GM12864 (cell line): ENCODE results near the gene PKDREJ.
"Not testable (repeated sequence)": the region's sequence is repeated elsewhere in the genome, so short reads cannot be mapped to it uniquely, and the experiment has no call there.

ENCODE experiments used
- DNase-seq: peaks from one replicate; pipeline ENCODE4 v3.0.0-alpha.2; 2011; ENCODE audit warnings: low read depth
- H3K4me3 ChIP-seq: 2 replicates; pipeline ENCODE4 v1.5.1; 2011; ENCODE audit warnings: mild to moderate bottlenecking, low read depth, low read length, control low read depth
- TF ChIP-seq, protein P1 (sequence below): IDR thresholded peaks from 2 replicates; pipeline ENCODE4 v1.5.1; 2011; ENCODE audit warnings: low read depth, mild to moderate bottlenecking, moderate library complexity, low read length, control low read depth, inconsistent platforms; ENCODE audit errors: missing control alignments

PKDREJ gene

DNA sequence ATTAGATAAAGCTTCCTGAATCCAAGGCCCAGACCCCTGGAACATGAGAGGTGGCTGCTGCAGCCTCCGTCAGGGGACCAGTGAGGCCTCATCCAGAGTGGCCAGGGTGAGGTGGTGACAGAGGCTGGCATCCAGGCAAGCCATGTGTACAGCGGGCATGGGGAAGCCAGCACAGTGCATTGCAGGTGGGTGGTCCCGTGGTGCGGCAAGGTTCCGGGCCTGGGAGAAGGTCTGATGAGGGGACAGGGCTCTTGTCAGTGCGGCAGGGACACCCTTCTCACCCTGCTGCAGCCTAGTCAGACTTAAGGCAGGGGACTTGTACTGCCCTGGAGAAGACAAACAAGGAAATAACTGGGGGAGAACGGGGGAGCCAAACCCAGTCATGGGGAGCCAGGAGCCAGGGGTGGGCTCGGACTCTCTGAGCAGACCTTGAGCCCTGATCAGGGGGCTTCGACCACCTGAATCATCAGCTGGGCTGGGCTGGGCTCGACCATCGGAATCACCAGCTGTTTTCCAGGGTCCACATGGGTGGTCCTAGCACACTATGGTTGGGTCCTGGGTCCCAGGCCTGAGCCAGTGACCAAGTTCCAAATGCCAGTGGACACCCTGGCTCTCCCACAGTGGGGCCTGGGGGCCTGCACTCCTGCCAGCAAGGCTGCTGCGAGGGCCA, 9.8 kb upstream of the PKDREJ start:
- TF ChIP-seq, protein P1, sequence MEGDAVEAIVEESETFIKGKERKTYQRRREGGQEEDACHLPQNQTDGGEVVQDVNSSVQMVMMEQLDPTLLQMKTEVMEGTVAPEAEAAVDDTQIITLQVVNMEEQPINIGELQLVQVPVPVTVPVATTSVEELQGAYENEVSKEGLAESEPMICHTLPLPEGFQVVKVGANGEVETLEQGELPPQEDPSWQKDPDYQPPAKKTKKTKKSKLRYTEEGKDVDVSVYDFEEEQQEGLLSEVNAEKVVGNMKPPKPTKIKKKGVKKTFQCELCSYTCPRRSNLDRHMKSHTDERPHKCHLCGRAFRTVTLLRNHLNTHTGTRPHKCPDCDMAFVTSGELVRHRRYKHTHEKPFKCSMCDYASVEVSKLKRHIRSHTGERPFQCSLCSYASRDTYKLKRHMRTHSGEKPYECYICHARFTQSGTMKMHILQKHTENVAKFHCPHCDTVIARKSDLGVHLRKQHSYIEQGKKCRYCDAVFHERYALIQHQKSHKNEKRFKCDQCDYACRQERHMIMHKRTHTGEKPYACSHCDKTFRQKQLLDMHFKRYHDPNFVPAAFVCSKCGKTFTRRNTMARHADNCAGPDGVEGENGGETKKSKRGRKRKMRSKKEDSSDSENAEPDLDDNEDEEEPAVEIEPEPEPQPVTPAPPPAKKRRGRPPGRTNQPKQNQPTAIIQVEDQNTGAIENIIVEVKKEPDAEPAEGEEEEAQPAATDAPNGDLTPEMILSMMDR = no peak
- no peak for DNase-seq
- no peak overlapping the region for H3K4me3 ChIP-seq

DNA sequence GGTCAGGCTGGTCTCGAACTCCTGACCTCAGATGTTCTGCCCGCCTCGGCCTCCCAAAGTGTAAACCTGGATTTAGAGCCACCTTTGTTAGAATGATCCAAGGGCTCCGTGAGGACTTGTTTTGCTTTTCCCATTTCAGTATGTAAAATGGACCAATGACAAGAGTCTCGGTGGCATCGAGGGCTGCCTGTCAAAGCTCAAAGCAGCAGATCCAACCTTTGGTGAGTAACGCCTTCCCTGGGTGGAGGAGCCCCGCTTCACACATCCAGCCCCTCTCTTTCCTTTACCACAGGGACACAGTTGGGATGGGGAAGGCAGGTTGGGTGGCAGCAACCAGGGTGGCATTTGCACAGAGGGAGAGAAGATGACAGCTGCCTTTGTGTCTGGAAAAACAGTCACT, 9.1 kb upstream of the PKDREJ start:
- no peak overlapping the region for H3K4me3 ChIP-seq
- DNase-seq = no peak
- TF ChIP-seq, protein P1 = no peak

DNA sequence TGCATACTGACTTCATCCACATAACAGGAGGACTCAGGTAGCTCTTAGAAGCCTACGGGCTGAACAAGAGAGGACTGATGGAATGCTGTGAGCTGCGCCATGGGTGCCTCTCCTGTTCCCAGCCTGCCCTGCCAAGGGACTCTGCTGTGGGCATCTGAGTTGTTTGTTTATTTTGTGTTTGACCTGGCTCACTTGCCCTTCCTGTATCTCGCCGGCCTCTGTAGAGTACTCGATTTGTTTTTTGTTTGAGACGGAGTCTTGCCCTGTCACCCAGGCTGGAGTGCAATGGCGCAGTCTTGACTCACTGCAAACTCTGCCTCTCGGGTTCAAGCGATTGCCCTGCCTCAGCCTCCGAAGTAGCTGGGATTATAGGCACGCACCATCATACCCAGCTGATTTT, 6.4 kb upstream of the PKDREJ start:
- no peak overlapping the region for H3K4me3 ChIP-seq
- no peak for DNase-seq
- TF ChIP-seq, protein P1 = no peak

DNA sequence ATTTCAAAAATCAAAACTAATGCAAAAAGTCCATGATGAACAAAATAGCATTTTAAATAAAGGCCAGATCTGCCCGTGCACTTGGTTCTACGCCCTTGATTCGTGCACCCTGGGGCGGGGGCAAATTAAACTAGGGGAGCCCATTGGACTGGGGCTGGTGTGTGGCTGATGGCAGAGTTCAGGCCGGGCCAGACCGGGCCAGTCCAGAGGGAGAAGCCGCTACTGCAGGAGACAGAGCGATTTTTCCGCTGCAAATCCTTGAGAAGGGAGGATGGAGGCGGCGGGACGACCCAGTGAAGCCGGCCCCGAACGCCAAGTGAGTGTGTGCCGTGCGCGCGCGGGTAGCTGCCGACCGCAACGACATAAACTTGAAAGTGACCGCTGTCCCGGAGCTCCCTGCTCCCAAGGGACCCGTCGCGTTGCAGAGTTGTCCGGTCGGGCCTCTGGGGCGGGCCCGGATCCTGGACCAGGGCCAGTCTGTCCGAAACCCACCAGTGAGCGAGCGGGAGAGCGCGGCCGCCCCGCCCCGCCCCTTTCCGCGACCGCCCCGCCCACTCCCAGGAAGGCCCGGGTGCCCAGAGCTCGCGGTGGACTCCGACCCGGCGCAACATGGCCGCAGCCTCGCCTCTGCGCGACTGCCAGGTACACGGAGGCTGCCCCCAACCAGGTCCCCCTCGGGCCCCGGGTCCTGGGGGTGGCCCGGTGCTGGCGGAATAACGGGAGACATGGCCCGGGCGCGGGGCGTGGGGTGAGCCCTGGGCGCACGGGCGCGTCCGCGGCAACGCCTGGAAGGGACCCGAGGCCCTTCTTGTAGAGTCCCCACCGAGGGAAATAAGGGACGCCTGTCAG, 4.5 kb upstream of the PKDREJ start, which contains the start of gene TTC38:
TSS of gene TTC38 (plus strand) at position 578 of the 849 bp plus-strand sequence. CDS start at position 610, 32 bp downstream.
- DNase-seq = no peak

DNA sequence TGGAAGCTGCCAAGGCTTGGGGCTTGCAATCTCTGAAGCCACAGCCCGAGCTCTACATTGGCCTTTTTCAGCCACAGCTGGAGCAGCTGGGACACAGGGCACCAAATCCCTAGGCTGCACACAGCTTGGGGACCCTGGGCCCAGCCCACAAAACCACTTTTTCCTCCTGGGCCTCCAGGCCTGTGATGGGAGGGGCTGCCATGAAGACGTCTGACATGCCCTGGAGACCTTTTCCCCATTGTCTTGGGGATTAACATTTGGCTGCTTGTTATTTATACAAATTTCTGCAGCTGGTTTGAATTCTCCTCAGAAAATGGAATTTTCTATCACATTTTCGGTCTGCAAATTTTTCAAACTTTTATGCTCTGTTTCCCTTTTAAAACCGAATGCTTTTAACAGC, 2.5 kb upstream of the PKDREJ start:
- H3K4me3 ChIP-seq, DNase-seq: not testable (repeated sequence)

More for the DNA sequence above, 4.5 kb upstream of the PKDREJ start, which contains the start of gene TTC38:
- TF ChIP-seq, protein P1 = no peak
- peak within 1 kb of the TSS; percentile 93 for H3K4me3 ChIP-seq

DNA sequence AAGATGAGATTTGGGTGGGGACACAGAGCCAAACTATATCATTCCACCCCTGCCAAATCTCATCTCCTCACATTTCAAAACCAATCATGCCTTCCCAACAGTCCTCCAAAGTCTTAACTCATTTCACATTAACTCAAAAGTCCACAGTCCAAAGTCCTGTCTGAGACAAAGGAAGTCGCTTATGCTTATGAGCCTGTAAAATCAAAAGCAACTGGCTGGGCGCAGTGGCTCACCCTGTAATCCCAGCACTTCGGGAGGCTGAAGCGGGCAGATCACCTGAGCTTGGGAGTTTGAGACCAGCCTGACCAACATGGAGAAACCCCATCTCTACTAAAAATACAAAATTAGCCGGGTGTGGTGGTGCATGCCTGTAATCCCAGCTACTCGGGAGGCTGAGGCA, 1.4 kb upstream of the PKDREJ start:
- DNase-seq, H3K4me3 ChIP-seq: not testable (repeated sequence)

DNA sequence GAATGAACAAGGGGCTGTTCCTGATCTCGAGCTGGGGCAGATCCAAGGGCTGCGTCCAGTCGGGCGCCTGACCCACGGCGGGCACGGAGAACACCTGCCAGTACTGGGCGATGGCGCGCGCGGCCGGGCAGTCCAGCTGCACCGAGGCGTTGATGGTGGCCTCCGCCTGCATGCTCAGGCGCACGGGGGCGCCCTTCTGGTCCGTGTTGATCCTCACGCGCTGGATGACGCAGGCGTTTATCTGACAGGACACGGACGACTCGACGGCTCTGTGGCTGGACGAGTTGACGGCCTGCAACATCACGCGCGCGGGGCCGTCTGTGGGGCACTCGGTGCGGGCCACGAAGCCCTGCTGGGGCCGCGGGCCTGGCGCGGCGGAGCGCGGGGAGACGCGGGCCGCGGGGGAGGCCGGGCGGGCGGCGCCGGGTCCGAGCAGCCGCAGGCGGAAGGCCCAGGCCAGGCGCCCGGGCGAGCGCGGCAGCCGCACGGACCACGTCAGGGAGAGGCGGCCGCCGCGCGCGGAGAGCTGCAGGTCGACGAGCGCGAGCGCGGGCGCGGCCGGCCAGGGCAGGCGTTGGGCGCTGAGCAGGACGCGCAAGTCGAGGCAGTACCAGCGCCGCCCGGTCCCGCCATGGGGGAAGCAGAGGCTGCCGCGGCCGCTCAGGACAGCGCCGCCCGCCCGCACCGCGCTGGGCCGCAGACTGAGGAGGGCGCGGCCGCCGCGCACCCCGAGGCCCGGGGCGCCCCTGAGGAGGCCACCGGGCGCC, 511 bp downstream of the PKDREJ start:
- TF ChIP-seq, protein P1 = no peak

More for the DNA sequence above, 511 bp downstream of the PKDREJ start:
- no peak for DNase-seq
- H3K4me3 ChIP-seq = no peak overlapping the region
